ENCODE measurements around the gene HOXA10.

HOXA10 gene

DNA sequence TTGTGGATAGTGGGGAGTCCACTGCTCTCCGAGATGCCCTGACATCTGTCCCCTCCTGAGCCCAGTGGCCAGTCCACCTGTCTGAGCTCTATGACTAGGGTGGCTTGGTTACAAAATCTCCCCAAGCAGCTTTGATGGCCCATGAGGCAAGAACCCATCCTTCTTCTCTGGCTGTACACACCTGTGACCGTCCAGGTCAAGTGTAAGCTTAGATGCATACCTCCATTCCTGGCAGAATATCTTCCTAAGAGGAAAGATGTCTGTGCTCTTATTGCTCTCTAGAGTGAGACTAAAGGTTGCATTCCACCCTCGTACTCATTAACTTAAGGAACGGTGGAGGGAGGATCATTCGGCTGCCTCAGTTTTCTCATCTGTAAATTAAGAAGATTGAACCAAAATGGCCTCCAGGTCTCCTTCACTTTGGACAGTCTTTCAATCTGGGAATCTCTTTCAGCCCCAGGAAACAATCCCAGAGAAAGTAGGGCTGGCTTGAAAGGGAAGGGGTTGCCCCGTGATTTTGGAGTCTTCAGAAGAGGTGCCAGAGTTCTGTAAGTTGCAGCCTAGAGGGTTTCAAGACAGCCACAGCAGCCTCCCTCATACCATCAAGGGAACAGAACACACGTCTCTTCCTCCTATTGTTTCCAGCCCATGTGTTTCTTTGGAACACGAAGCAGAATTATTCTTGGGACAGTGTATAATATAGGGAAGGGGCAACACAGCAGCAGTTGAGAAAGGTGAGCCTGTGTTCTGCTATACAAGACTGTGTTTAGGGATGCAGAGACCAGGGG lies 49.0 kb downstream of the HOXA10 start:
- no peak overlapping the region for H3K27ac ChIP-seq

GRCh38 chr7:27124096-27124901 lies 49.8 kb downstream of the HOXA10 start:
- H3K27ac ChIP-seq, result no peak overlapping the region
- TF ChIP-seq, protein P1, sequence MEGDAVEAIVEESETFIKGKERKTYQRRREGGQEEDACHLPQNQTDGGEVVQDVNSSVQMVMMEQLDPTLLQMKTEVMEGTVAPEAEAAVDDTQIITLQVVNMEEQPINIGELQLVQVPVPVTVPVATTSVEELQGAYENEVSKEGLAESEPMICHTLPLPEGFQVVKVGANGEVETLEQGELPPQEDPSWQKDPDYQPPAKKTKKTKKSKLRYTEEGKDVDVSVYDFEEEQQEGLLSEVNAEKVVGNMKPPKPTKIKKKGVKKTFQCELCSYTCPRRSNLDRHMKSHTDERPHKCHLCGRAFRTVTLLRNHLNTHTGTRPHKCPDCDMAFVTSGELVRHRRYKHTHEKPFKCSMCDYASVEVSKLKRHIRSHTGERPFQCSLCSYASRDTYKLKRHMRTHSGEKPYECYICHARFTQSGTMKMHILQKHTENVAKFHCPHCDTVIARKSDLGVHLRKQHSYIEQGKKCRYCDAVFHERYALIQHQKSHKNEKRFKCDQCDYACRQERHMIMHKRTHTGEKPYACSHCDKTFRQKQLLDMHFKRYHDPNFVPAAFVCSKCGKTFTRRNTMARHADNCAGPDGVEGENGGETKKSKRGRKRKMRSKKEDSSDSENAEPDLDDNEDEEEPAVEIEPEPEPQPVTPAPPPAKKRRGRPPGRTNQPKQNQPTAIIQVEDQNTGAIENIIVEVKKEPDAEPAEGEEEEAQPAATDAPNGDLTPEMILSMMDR (conservative IDR thresholded peaks at IDR 0.05), result no peak

More for the DNA sequence above, 49.0 kb downstream of the HOXA10 start:
- TF ChIP-seq, protein P1 (conservative IDR thresholded peaks at IDR 0.05), result no peak

DNA sequence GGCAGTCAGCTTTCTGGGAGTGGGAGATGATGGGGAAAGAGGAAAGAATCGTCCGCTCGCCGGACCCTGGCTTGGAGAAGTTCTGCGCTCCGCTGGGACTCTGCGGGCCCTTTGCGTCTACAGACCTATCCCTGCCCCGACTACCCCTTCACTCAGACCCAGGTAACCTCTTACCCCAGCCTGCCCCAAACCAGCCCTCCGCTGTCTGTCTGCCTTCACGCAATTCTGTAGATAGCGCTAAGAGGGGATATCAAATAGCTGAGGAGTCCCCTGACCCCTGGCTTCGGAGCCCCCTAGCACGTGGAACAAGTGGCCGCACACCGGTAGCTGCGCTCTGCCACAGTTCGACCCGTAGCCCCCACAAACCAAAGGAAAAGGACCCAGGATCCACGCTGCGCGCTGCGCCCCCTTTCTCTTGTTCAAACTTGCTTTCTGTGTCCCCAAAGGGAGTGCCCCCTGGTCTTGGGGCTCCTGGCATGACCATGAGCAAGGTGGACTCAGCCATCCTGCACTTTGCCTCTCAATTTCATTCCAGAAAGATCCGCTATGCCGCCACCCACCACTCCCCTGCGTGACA lies 50.6 kb downstream of the HOXA10 start:
- H3K27ac ChIP-seq, result no peak overlapping the region
- TF ChIP-seq, protein P1 (conservative IDR thresholded peaks at IDR 0.05), result no peak

DNA sequence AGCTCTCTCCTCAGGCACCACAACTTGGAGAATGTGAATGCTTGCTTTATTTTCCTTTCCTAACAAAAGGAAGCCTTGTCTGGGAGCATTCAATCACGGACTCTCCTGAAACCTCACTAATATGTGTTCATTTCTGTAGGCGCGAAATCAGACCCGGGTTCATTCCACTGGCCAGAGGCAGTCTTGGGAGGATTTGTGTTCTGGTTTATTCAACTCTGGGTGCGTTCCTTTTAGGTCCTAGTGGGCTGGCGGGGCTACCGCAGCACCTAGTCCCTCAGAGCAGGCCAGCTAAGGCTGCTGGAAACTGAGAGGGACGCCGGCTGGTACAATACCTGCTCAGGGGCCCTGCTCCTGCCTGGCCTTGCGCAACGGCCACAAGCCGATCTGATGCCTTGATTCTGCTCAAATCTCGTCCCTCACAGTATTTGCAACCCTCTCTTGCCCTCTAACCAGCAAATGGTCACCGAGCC lies 51.1 kb downstream of the HOXA10 start:
- TF ChIP-seq, protein P1 (conservative IDR thresholded peaks at IDR 0.05), result no peak
- no peak overlapping the region for H3K27ac ChIP-seq

DNA sequence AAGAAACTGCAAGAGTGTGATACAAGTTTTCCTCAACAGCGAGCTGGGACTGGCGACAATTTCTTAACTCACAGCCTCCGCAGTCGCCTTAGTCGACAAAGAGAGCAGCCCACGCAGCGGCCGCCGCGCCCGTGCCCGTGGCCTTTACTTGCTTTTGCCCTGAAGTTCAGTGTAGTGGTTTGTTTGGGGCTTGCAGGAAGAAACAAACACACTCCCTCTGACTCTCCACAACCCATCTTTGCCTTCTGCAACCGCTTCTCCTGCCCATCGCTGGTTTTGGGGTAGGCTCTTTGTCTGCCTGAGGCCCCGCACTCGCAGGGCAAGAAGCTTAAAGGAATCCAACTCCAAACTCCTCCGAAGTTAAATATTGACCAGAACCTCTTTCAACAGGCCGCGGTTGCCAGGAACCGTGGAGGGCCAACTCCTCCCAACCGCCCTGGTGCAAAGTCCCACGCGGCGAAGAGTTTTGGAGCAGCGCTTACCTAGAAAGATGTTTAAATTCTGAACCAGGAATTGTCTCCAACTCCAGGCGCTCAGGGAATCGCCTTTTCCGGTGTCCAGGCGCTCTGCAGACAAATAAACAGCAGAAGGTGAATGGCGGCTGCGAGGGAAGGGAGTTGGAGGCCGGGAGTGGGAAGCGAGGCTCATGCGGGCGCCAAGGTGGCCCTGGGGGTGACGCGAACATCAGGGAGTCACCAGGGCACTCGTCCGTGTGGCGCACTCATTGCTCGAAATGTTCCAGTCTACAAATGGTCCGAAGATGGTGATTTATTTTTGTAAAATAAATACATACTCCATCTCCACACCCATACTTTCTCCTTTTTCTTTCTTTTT lies 51.8 kb downstream of the HOXA10 start:
- TF ChIP-seq, protein P1 (conservative IDR thresholded peaks at IDR 0.05), result no peak
- H3K27ac ChIP-seq, result peak overlapping the region; percentile 77

DNA sequence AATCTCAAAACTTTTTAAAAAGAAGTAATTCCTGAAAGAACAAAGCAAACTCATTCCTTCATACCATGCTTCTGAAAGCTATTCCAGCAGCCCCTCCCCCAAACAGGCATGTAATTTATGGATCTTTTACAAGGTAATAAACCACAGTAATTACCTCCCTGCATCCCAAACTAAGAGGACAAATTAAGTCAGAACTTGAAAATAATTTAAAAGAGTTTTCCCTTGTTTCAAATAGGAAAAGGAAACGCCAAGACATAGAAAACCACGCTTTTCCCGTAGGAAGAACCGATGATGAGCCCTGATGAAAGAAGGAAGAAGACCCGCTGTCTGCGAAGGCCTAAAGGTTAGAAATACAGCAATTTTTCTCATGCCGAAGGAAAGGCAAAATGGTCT lies 52.4 kb downstream of the HOXA10 start:
- H3K27ac ChIP-seq, result peak overlapping the region; percentile 77
- TF ChIP-seq, protein P1 (conservative IDR thresholded peaks at IDR 0.05), result no peak

Data from VCaP (cell line).